ENCODE measurements around the gene ANKRD39.

GRCh38 chr2:96799623-96799935 is 58.2 kb downstream of the ANKRD39 start:
- TF ChIP-seq POLR2AphosphoS5 (IDR thresholded peaks at IDR 0.05; ENCODE audit: low read depth, low read length) (no peak), REST (IDR thresholded peaks at IDR 0.05; ENCODE audit: insufficient read depth in 1 of 2, low read depth in 2 of 2, low read length in 2 of 2) (no peak), TAF1 (IDR thresholded peaks at IDR 0.05; ENCODE audit: borderline replicate concordance, insufficient read depth, low read length) (no peak)

All from PFSK-1 (cell line).